Measurements from ENCODE around the gene SGCA.

Gene SGCA

GRCh38 chr17:50149417-50150353 is 16.1 kb upstream of the SGCA start:
- no peak for DNase-seq (ENCODE audit: low read depth)

GRCh38 chr17:50150354-50151040 is 15.3 kb upstream of the SGCA start, which contains the start of gene PPP1R9B:
Gene PPP1R9B (minus strand): TSS chr17:50150677. CDS start chr17:50150513, 164 bp downstream.
- DNase-seq (ENCODE audit: low read depth): no peak

- peak; percentile 60 for DNase-seq (ENCODE audit: low read depth)
These were observed 14.5 kb upstream of the SGCA start for GRCh38 chr17:50151041-50151936.

- no peak for DNase-seq (ENCODE audit: low read depth)
These were observed 13.8 kb upstream of the SGCA start for GRCh38 chr17:50151937-50152547.

GRCh38 chr17:50152736-50153135 is 13.1 kb upstream of the SGCA start:
- DNase-seq (ENCODE audit: low read depth): no peak

- DNase-seq (ENCODE audit: low read depth): no peak
These were observed 11.9 kb upstream of the SGCA start for GRCh38 chr17:50153650-50154575.

GRCh38 chr17:50154604-50155003 is 11.2 kb upstream of the SGCA start:
- DNase-seq (ENCODE audit: low read depth): no peak

- DNase-seq (ENCODE audit: low read depth): no peak
These were observed 10.5 kb upstream of the SGCA start for GRCh38 chr17:50155115-50155819.

GRCh38 chr17:50157891-50158290 is 7.9 kb upstream of the SGCA start:
- DNase-seq (ENCODE audit: low read depth): no peak

- DNase-seq (ENCODE audit: low read depth): peak; percentile 84
These were observed 4.5 kb upstream of the SGCA start for GRCh38 chr17:50161023-50161910.

GRCh38 chr17:50161911-50162288 is 3.9 kb upstream of the SGCA start:
- no peak for DNase-seq (ENCODE audit: low read depth)

GRCh38 chr17:50162466-50163254 is 3.1 kb upstream of the SGCA start:
- DNase-seq (ENCODE audit: low read depth): no peak

- no peak for DNase-seq (ENCODE audit: low read depth)
These were observed 1.7 kb upstream of the SGCA start for GRCh38 chr17:50163843-50164696.

- no peak for DNase-seq (ENCODE audit: low read depth)
These were observed 1.2 kb upstream of the SGCA start for GRCh38 chr17:50164697-50164988.

- DNase-seq (ENCODE audit: low read depth): no peak
These were observed 739 bp upstream of the SGCA start for GRCh38 chr17:50165066-50165465.

GRCh38 chr17:50165466-50165865 is 339 bp upstream of the SGCA start:
- no peak for DNase-seq (ENCODE audit: low read depth)

GRCh38 chr17:50166518-50167181 is 845 bp downstream of the SGCA start:
- DNase-seq (ENCODE audit: low read depth): no peak

Data from stimulated activated CD8-positive, alpha-beta memory T cell treated with anti-CD3 and anti-CD28 coated beads, Interleukin-15, amount 100 ng/mL, for 1 hour (primary cell).